PFSK-1 (cell line): ENCODE data around the gene ALDH6A1.

Experiments used
- POLR2AphosphoS5 ChIP-seq: IDR thresholded peaks from 2 replicates; pipeline ENCODE4 v1.6.1; 2012; ENCODE audit warnings: low read depth, mild to moderate bottlenecking, control low read depth, low read length, moderate library complexity
- REST ChIP-seq, 2 experiments: IDR thresholded peaks; 2 replicates each; pipeline versions ENCODE4 v1.6.1 to v1.8.0; 2011 to 2012; ENCODE audit warnings: low read depth in 2 of 2, low read length in 2 of 2, control low read depth in 1 of 2, inconsistent platforms in 1 of 2, mild to moderate bottlenecking in 1 of 2, moderate library complexity in 1 of 2; ENCODE audit not compliant: insufficient read depth in 1 of 2
- SIN3A ChIP-seq: IDR thresholded peaks from 2 replicates; pipeline ENCODE4 v1.6.1; 2012; ENCODE audit warnings: mild to moderate bottlenecking, low read length, moderate library complexity, borderline replicate concordance; ENCODE audit not compliant: insufficient read depth
- TAF1 ChIP-seq: IDR thresholded peaks from 2 replicates; pipeline ENCODE4 v1.6.1; 2012; ENCODE audit warnings: low read length, control low read depth, borderline replicate concordance; ENCODE audit not compliant: insufficient read depth

GRCh38 chr14:74081491-74081890 lies 2.8 kb downstream of the ALDH6A1 start:
- TF ChIP-seq TAF1 = no peak
- no peak for TF ChIP-seq REST (IDR thresholded peaks at IDR 0.05; ENCODE audit: insufficient read depth in 1 of 2, low read depth in 2 of 2, low read length in 2 of 2)
- TF ChIP-seq POLR2AphosphoS5 = no peak
- TF ChIP-seq SIN3A = no peak
